Nephron progenitor cell (in vitro differentiated cells): Measurements from ENCODE around the gene DLL4.

Experiments
- DNase-seq: peaks from one replicate; pipeline ENCODE4 v3.0.0; 2021
- H3K27ac Mint-ChIP-seq: 2 replicates; pipeline ENCODE4 v1.8.0; 2021; ENCODE audit warnings: mild to moderate bottlenecking, moderate library complexity, mixed read lengths
- H3K27me3 Mint-ChIP-seq: 2 replicates; pipeline ENCODE4 v1.8.0; 2021; ENCODE audit warnings: mild to moderate bottlenecking, low read depth, mixed read lengths; ENCODE audit not compliant: poor library complexity
- H3K36me3 Mint-ChIP-seq: 2 replicates; pipeline ENCODE4 v1.8.0; 2021; ENCODE audit warnings: low read depth, mixed read lengths
- H3K4me1 Mint-ChIP-seq: 2 replicates; pipeline ENCODE4 v1.8.0; 2021; ENCODE audit warnings: mixed read lengths
- H3K4me3 Mint-ChIP-seq: 2 replicates; pipeline ENCODE4 v1.8.0; 2021; ENCODE audit warnings: mild to moderate bottlenecking, moderate library complexity, mixed read lengths
- H3K9me3 Mint-ChIP-seq: 2 replicates; pipeline ENCODE4 v1.8.0; 2021; ENCODE audit warnings: mild to moderate bottlenecking, moderate library complexity, mixed read lengths
- CTCF ChIP-seq: fragments of 200-600 bp; sonication (generic); IDR thresholded peaks from 2 replicates; pipeline ENCODE4 v1.5.0; 2021; ENCODE audit warnings: antibody characterized with exemption

Gene DLL4

GRCh38 chr15:40891810-40892446 is 37.2 kb upstream of the DLL4 start:
- TF ChIP-seq CTCF: peak; percentile 64
- no peak overlapping the region for H3K27ac Mint-ChIP-seq
- H3K27me3 Mint-ChIP-seq: peaks cover 23% of the 10 kb centered on the region
- no peaks in the 10 kb centered on the region for H3K9me3 Mint-ChIP-seq
- peak; percentile 43 for DNase-seq
- peaks cover 11% of the 10 kb centered on the region for H3K36me3 Mint-ChIP-seq
- H3K4me3 Mint-ChIP-seq: no peak overlapping the region
- peaks cover 20% of the 10 kb centered on the region for H3K4me1 Mint-ChIP-seq

GRCh38 chr15:40892447-40893012 is 36.6 kb upstream of the DLL4 start:
- Mint-ChIP-seq H3K27ac (no peak overlapping the region), H3K4me1 (peaks cover 20% of the 10 kb centered on the region), H3K36me3 (peaks cover 17% of the 10 kb centered on the region), H3K9me3 (no peaks in the 10 kb centered on the region), H3K27me3 (peaks cover 23% of the 10 kb centered on the region), H3K4me3 (no peak overlapping the region)
- no peak for TF ChIP-seq CTCF
- no peak for DNase-seq

- no peak for TF ChIP-seq CTCF
- no peak for DNase-seq
- Mint-ChIP-seq H3K9me3 (no peaks in the 10 kb centered on the region), H3K4me1 (peaks cover 20% of the 10 kb centered on the region), H3K27me3 (peaks cover 23% of the 10 kb centered on the region), H3K36me3 (peaks cover 23% of the 10 kb centered on the region), H3K4me3 (peak overlapping the region; percentile 95), H3K27ac (no peak overlapping the region)
Measured at GRCh38 chr15:40893019-40893670, 36.0 kb upstream of the DLL4 start.

- no peaks in the 10 kb centered on the region for H3K9me3 Mint-ChIP-seq
- H3K4me1 Mint-ChIP-seq: peaks cover 20% of the 10 kb centered on the region
- peaks cover 23% of the 10 kb centered on the region for H3K27me3 Mint-ChIP-seq
- H3K4me3 Mint-ChIP-seq: peak within 1 kb of the TSS; percentile 95
- peak; percentile 91 for TF ChIP-seq CTCF
- H3K36me3 Mint-ChIP-seq: peaks cover 31% of the 10 kb centered on the region
- H3K27ac Mint-ChIP-seq: peak within 1 kb of the TSS; percentile 98
- peak; percentile 100 for DNase-seq
Measured at GRCh38 chr15:40893733-40894680, 35.1 kb upstream of the DLL4 start, which contains the start of gene VPS18. TSS of gene VPS18 (plus strand) at chr15:40894450. CDS start at chr15:40894769, 319 bp downstream.

- Mint-ChIP-seq H3K9me3 (no peaks in the 10 kb centered on the region), H3K4me1 (peaks cover 20% of the 10 kb centered on the region), H3K4me3 (peak overlapping the region; percentile 95), H3K27ac (peak overlapping the region; percentile 98), H3K27me3 (peaks cover 20% of the 10 kb centered on the region), H3K36me3 (peaks cover 31% of the 10 kb centered on the region)
- DNase-seq: peak; percentile 61
- peak; percentile 49 for TF ChIP-seq CTCF
Measured at GRCh38 chr15:40894681-40895448, 34.3 kb upstream of the DLL4 start.
